DMS79 treated with DMSO at 0.1 percent for 48 hours (cell line): ENCODE results near the gene ANKMY1.

Experiments
- DNase-seq: peaks from one replicate; lab custom pipeline; 2025; lab: John Stamatoyannopoulos, UW

The ANKMY1 gene

DNA sequence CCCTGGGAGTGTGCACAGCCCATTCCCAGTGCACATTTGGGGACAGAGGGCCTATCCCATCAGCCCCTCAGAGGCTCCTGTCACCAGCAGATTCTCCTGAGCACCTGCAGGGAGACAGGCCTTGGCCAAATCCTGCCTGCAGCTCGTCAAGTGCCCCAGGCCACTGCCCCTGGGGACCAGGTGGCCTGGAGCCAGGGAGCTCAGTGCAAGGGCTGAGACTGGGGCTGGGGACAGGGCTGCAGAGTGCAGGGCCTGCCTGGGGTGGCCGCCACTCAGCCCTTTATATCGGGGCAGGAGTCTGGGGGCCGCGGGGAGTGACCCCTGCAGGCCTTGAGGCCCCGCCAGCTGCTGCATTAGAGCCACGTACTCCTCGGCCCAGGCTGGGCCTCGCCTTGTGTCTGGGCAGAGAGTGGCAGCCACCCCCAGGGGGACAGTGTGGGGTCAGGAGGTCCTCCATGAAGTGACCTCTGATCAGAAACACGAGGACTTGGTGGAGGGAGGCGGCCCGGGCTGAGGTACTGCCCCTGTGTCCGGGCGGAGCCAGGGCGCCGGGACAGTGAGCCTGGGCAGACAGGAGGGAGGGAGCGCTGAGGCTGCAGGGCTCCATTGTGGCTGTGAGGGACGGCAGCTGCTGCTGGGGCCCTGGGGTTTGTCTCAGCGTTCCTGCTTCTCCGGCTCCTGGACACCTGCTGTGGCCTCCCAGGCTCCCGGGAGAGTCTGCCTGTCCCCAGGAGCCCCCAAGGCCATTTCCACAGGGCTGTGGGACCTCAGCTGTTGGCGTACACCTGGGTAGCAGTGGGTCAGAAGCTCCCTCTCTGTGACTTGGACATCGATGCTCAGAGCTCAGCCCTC is 98.2 kb downstream of the ANKMY1 start:
- no peak for DNase-seq

- no peak for DNase-seq
Measured at GRCh38 chr2:240458900-240459391, 98.8 kb downstream of the ANKMY1 start.

DNA sequence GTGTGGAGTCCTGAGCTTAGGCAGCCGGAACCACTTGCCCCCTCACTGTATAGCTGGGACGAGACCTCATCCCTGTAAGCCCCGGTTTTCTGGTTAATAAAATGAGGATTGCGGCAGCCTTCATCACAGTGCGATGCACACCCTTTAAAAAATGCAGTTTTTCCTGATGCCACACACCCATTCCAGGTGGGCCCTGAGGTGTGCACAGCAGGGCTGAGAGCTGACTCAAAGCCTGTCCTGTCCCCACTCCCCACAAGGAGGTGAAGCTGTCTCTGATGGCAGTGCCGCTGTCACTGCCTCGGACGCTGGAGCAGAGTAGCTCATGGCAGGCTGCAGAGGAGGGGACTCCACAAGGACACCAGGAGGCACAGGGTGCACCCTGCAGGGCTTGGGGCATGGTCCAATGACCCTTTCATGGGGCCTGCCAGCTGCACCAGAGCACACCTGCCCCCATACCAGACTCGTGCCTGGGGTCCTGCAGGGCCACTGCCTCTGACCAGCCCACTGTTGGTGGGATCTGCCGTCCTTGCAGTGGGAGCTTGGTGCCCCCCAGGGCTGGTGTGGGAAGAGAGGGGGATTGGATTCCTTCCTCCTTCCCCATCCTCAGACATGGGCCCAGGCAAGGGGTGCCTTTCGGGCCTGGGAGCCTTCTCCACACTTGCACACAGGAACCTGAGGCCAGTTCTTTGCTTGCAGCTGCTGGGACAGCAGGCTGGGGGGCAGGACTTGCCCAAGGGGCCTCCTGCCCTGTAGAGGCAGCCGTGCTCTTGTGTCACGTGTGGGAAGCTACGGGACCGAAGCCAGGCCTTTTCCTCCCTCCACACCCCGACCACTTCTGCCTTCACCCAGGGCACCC is 99.5 kb downstream of the ANKMY1 start:
- no peak for DNase-seq

- DNase-seq, result no peak
Measured at GRCh38 chr2:240457223-240458043, 100.4 kb downstream of the ANKMY1 start.

DNA sequence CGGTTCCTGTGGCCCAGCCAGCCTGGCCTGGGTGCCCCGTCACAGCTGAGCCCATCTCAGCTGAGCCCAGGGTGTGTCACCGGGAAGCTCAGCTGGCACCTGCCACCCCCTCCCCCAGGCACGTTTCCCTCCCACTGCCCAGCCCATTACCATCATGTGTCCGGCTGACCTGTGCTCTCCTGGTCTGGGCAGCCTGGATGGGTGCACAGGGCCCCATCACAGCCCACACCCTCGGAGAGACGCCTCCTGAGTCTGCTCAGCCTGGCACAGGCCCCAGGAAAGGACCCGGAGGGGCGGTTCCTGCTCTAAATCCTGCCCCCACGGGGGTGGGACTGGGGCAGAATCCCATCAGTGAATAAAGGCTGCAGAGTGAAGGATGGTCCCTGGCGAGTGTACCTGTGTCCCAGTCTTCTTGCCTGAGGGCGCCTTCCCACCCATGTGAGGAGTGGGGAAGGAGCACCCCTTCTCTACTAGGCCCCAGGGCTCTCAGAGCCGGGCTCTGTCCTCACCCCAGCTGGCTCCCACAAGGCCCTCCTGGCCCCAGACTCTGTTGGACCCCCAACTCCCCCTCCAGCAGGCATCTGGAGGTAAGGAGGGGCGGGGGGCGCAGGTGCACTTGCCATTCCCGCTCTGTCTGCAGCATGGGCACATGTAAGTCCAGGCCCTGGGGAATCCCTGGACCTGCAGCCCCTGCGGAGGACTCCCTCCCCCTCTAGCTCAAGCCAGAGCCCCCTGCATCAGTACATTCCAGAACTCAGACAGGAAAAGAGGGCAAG is 101.2 kb downstream of the ANKMY1 start:
- DNase-seq, result no peak

- no peak for DNase-seq
Measured at GRCh38 chr2:240455647-240456446, 101.9 kb downstream of the ANKMY1 start.

DNA sequence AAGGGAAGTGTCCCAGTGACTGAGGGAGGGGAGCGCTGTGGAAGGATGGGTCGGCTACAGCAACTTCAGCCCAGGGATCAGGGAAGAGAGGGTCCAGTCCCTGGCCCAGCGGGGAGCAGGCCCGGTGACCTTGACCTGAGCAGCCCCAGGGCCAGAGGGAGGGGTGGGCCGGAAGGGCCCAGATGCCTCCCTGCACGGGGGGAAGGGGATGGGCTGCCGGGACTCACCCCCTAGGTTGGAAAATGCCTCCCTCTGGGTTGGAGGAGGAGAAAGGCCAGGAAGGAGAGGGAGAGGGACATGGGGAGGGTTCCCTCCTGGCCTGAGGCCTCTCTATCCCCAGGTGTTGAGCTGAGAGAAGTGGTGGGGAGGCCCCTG is 102.5 kb downstream of the ANKMY1 start:
- no peak for DNase-seq

DNA sequence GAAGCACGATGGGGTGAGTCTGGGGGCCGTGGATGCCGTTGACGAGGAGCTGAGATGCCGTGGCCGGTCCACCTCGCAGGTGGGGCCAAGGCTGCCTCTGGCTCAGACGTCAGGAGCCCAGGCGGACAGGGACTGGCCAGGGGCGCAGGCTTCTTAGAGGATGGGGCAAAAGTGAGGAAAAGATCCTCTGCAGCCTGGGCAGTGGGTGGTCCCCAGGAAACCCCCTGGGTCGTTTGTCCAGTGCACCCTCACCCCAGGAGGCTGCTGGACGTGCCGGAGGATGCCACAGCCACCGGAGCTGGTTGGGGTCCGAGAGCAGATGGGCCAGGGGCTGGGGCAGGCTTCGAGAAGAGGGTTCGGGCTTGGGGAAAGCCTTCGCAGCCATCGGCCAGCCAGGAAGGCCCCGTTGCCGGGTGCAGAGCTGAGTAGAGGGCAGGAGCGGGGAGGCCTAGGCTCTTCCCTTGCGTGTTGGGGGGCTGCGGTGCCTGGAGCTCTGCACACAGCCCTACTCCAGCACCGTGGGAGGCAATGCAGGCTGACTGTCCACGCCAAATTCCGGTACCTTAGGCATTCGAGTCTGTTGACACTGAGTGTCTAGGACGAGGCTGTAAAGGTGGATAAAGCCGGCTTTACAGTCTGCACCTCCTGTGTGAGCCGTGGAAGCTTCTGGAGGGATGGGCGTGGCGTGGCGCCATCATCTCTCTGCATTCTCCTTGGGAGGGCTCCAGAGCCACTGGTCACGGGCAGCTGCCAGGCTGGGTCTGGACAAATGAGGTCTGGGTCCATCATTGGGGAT is 103.5 kb downstream of the ANKMY1 start:
- no peak for DNase-seq

DNA sequence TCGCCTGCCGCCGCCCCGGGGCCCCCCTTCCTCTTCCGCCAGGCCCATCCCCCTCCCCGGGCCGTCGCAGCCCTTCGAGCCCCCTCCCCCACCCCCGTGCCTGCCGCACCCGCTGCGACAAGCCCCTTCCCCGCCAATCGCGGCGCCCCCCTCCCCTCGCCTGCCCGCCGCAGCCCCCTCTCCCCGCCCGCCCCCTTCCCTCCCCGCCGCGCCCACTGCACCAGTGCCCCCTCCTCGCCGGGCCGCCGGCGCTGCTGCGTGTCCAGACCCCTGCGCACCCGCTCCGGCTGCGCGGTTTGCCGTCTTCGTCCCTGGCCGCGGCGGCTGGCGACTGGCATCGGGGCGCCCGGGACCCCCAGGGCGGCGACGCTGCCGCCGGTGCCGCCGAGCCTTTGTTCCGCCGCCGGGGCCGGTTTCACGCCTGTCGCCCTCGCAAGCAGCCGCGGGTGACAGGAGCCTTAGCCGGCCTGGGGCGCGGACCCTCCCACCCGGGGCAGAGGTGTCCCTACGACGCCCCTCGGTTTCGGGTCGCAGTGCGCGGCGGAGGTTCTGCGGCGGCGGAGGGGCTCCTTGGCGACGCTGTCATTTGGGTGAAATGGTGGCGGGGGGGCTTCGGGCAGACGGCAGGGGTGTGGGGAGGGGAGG is 104.2 kb downstream of the ANKMY1 start:
- DNase-seq, result no peak

GRCh38 chr2:240452462-240453256 is 105.1 kb downstream of the ANKMY1 start:
- DNase-seq, result peak; percentile 51

GRCh38 chr2:240451791-240452461 is 105.9 kb downstream of the ANKMY1 start:
- no peak for DNase-seq

DNA sequence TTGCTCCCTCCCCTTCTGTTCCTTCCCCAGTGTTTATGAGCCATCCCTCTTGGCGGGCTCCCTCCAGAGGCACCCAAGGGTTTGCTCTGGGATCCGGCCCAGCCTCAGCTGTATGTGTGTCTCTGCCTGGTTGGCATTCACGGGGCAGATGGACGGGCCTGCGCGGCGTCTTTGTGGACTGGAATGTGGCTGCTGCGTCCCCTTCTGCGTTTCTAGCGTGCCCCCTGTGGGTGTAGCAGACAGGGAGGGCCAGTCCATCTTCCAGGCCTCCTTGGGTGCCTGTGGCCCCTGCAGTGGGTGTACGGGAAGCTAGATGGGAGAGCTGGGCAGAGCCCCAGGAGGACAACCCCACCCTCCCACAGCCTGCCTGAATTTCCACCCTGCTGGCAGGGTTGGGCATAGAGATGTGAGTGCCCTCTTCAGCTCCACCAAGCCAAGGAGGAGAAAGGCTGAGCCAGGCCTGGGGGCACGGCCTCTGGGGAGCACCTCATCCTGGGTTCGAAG is 106.6 kb downstream of the ANKMY1 start:
- no peak for DNase-seq

DNA sequence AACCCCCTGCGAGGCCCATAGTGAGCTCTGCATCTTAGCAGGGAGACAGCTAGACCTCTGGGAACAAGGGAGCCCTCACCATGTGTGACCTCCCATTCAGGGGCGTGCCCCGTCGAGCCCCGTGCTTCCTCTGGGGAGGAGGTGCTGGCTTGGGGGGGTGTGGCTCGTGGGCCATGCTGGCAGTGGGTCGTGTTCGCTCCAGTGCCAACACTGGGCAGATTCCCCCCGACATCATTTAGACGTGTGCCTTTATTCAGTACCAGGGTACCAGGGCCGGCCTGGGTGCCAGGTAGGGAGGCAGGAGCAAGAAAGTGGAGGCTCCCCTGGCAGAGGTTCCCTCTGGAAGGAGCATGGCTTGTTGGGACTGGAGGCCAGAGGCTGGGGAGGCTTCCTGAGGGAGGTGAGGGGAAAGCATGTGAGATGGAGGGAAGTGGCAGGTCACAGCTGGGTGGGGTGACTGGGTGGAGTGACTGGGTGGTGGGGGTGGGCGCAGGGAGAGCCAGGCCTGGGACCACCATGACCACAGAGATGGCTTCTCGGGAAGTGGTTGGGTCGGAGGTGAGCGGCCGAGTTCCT is 107.2 kb downstream of the ANKMY1 start:
- no peak for DNase-seq

GRCh38 chr2:240449764-240450531 is 107.8 kb downstream of the ANKMY1 start:
- no peak for DNase-seq

GRCh38 chr2:240448387-240449274 is 109.2 kb downstream of the ANKMY1 start:
- no peak for DNase-seq
